Keratinocyte (primary cell): ENCODE results near the gene CTCFL.

Source experiments
- EZH2 ChIP-seq: IDR thresholded peaks from one replicate; pipeline ENCODE4 v1.6.1; 2012; ENCODE audit warnings: inconsistent platforms, mild to moderate bottlenecking, low read length, moderate library complexity
- TF ChIP-seq, protein P1 (sequence below), 3 experiments: IDR thresholded peaks in 1 of 3; conservative IDR thresholded peaks in 1 of 3; optimal IDR thresholded peaks in 1 of 3; 2 replicates in 2 of 3; 3 replicates in 1 of 3; pipeline versions ENCODE3 to v1.5.1; 2011; ENCODE audit warnings: low read length in 3 of 3, mild to moderate bottlenecking in 3 of 3, moderate library complexity in 2 of 3, control low read depth in 1 of 3, inconsistent platforms in 1 of 3; ENCODE audit not compliant: insufficient read depth in 2 of 3; ENCODE audit errors: extremely low read depth in 1 of 3

DNA sequence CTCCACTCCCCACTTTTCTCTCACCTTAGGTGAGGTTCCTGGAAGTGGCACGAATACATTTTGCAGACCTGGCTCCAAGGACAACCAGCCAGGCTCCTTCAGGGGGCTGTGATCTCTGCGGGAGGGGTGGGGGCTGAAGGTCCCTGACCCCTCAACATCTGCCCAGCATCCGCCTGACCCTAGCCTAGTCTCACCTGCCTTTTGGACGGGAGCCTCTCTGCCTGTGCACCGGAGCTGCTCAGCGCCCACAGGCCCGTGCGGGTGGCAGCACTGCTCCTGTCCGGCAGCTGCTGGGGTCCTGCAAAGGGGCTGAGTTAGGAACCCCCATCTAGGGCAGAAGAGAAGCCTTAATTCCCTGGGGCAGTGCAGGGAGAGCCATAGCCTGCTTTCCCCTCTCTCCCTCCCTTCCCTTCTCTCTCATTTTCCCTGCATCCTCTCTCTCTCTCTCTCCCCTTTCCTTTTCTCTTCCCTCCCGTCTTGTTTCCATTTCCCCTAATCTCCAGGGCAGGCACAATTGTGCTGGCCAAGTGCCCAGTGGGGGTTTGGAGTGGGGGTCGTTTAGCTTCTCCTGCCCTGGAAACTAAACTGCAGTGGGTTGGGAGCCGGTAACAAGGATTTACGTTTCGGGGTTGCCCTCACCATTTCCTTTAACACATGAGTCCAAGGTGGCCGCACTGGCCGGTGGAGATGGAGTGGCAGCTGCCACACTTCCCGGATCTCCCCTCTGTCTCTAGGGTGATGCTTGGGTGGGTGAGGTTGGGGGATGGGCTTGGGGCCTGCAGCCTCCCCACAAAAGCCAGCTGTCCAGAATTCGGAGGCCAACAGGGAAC is 54.1 kb downstream of the CTCFL start:
- TF ChIP-seq, protein P1, sequence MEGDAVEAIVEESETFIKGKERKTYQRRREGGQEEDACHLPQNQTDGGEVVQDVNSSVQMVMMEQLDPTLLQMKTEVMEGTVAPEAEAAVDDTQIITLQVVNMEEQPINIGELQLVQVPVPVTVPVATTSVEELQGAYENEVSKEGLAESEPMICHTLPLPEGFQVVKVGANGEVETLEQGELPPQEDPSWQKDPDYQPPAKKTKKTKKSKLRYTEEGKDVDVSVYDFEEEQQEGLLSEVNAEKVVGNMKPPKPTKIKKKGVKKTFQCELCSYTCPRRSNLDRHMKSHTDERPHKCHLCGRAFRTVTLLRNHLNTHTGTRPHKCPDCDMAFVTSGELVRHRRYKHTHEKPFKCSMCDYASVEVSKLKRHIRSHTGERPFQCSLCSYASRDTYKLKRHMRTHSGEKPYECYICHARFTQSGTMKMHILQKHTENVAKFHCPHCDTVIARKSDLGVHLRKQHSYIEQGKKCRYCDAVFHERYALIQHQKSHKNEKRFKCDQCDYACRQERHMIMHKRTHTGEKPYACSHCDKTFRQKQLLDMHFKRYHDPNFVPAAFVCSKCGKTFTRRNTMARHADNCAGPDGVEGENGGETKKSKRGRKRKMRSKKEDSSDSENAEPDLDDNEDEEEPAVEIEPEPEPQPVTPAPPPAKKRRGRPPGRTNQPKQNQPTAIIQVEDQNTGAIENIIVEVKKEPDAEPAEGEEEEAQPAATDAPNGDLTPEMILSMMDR (optimal IDR thresholded peaks at IDR 0.05 in 1 of 3, IDR thresholded peaks at IDR 0.05 in 1 of 3, conservative IDR thresholded peaks at IDR 0.05 in 1 of 3; ENCODE audit: extremely low read depth in 1 of 3, insufficient read depth in 2 of 3, low read length in 3 of 3) = no peak
- TF ChIP-seq EZH2 = no peak
